DND-41 (cell line): ENCODE data around the gene NDUFS8.

Experiments used
- CTCF ChIP-seq: IDR thresholded peaks from 2 replicates; pipeline ENCODE4 v1.5.1; 2012; ENCODE audit warnings: borderline replicate concordance, low read length, moderate library complexity, mild to moderate bottlenecking; ENCODE audit not compliant: poor library complexity, severe bottlenecking; ENCODE audit errors: extremely low read depth
- EZH2 ChIP-seq: IDR thresholded peaks from 3 replicates; pipeline ENCODE4 v1.6.1; 2012; ENCODE audit warnings: borderline replicate concordance, low read depth, mild to moderate bottlenecking, moderate library complexity, low read length, inconsistent platforms; ENCODE audit not compliant: severe bottlenecking

- TF ChIP-seq CTCF (no peak), EZH2 (no peak)
Measured at GRCh38 chr11:68082481-68082880, 52.0 kb downstream of the NDUFS8 start.
